ENCODE results near the gene KCTD19.

- TF ChIP-seq POLR2A (IDR thresholded peaks at IDR 0.05) (no peak), POLR2AphosphoS5 (IDR thresholded peaks at IDR 0.05) (no peak), CTCF (IDR thresholded peaks at IDR 0.05) (no peak), EP300 (IDR thresholded peaks at IDR 0.05) (no peak)
Observed at GRCh38 chr16:67280090-67281015, 46.2 kb downstream of the KCTD19 start.

All from stomach (tissue), 4 donors.